Muscle of back (tissue), 13 donors: ENCODE measurements around the gene CAT. TPM values are rescaled to one million over a fixed set of nuclear protein-coding genes. Genes with fewer than 3 reads are reported as not detected.

Experiments used
- DNase-seq, 3 donors: peaks; one replicate each; pipeline versions ENCODE4 v3.0.0 to v3.0.0-alpha.2; 2013
- long read RNA-seq, 9 donors: transcript quantifications; one replicate each; lab custom pipeline, GENCODE V29; 2026
- polyA plus RNA-seq, 10 donors: library from polyadenylated mRNA; unstranded; fragments of 120-200 nt; gene quantifications; one replicate each; pipeline ENCODE4 v1.2.1, GENCODE V29; 2013; ENCODE audit not compliant: insufficient read length in 10 of 10

Gene CAT
- 10 to 100 TPM; 53.2 to 93.6 (median 66.2) TPM for polyA plus RNA-seq
- long read RNA-seq, donor 1, transcript CAT-201 (13 exons, 2,302 nt), result major isoform, 18 of 19 reads
- long read RNA-seq, donor 1, partial matches to known transcripts, result 0 of 19 reads
- long read RNA-seq, donor 1, other reads (novel, unspliced or antisense), result 0 of 19 reads
- long read RNA-seq, donor 2, transcript CAT-201 (13 exons, 2,302 nt), result major isoform, 13 of 19 reads
- long read RNA-seq, donor 2, partial matches to known transcripts, result 5 of 19 reads
- long read RNA-seq, donor 2, other reads (novel, unspliced or antisense), result 0 of 19 reads
- long read RNA-seq, donor 3, result 0 reads
- long read RNA-seq, donor 4, transcript CAT-201 (13 exons, 2,302 nt), result major isoform, 12 of 21 reads
- long read RNA-seq, donor 4, partial matches to known transcripts, result 7 of 21 reads
- long read RNA-seq, donor 4, other reads (novel, unspliced or antisense), result 0 of 21 reads
- long read RNA-seq, donor 5, transcript CAT-201 (13 exons, 2,302 nt), result major isoform, 15 of 15 reads
- long read RNA-seq, donor 5, partial matches to known transcripts, result 0 of 15 reads
- long read RNA-seq, donor 5, other reads (novel, unspliced or antisense), result 0 of 15 reads
- long read RNA-seq, donor 6, transcript CAT-201 (13 exons, 2,302 nt), result major isoform, 19 of 25 reads
- long read RNA-seq, donor 6, partial matches to known transcripts, result 5 of 25 reads
- long read RNA-seq, donor 6, other reads (novel, unspliced or antisense), result 0 of 25 reads
- long read RNA-seq, donor 7, transcript CAT-201 (13 exons, 2,302 nt), result major isoform, 6 of 13 reads
- long read RNA-seq, donor 7, partial matches to known transcripts, result 6 of 13 reads
- long read RNA-seq, donor 7, other reads (novel, unspliced or antisense), result 0 of 13 reads
- long read RNA-seq, donor 8, transcript CAT-201 (13 exons, 2,302 nt), result major isoform, 6 of 7 reads
- long read RNA-seq, donor 8, partial matches to known transcripts, result 0 of 7 reads
- long read RNA-seq, donor 8, other reads (novel, unspliced or antisense), result 0 of 7 reads
- long read RNA-seq, donor 9, partial matches to known transcripts, result 0 of 5 reads
- long read RNA-seq, donor 9, other reads (novel, unspliced or antisense), result 0 of 5 reads

DNA sequence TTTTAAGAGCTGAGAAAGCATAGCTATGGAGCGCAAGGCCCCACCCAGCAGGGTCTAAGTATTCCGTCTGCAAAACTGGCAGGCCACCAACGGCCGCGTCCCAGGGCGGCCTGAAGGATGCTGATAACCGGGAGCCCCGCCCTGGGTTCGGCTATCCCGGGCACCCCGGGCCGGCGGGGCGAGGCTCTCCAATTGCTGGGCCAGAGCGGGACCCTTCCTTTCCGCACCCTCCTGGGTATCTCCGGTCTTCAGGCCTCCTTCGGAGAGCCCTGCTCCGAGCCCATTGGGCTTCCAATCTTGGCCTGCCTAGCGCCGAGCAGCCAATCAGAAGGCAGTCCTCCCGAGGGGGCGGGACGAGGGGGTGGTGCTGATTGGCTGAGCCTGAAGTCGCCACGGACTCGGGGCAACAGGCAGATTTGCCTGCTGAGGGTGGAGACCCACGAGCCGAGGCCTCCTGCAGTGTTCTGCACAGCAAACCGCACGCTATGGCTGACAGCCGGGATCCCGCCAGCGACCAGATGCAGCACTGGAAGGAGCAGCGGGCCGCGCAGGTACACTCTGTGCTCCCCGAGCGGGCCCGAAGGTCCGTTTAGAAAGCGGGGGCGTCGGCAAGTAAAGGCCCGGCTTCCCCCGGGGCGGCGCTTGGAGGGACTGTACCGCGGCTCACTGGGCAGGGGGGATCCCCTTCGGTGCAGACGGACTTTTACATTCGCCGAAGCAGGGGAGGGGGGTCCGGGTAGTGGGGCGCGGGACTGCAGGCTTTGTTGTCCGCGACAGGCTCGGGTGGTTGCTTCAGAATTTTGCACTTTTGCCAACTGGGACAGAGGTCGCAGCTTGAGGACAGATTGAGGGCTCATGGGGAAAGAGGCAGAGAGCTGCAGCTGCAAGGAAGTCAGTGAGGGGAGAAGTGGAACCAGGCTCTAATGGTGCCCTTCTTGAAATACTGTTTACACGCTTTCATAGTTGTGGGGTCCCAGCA lies at the start of gene CAT:
Gene CAT, plus strand, starts transcription at position 406 of the 979 bp plus-strand sequence. Its CDS starts 80 bp downstream, at position 486.
- peak; percentile 97 to 99 (median 97) for DNase-seq

DNA sequence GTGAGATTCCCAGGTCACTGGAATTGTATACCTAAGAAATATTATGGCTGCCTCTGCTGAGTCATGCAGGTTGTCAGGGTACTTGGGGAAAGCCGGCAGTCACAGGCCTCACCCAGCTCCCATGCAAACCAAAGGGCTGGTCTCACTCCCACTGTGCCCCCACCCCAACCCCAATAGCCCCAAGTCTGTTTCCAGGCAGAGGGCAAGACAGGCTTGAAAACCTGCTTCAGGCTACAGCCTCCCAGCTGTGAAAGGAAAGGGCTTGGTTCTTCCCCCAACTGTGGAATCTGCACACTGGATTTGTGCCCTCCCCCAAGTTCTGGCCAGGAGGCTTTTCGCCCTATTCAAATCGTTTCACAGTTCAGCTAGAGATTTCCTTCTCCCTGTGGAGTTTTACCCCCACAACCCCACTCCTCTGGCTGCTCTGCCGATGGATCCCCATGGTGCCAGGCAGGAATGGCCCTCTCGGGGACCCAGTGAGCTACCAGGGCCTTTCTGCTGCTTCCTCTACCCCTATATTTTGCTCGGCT lies 43.9 kb upstream of the CAT start:
- no peak for DNase-seq

DNA sequence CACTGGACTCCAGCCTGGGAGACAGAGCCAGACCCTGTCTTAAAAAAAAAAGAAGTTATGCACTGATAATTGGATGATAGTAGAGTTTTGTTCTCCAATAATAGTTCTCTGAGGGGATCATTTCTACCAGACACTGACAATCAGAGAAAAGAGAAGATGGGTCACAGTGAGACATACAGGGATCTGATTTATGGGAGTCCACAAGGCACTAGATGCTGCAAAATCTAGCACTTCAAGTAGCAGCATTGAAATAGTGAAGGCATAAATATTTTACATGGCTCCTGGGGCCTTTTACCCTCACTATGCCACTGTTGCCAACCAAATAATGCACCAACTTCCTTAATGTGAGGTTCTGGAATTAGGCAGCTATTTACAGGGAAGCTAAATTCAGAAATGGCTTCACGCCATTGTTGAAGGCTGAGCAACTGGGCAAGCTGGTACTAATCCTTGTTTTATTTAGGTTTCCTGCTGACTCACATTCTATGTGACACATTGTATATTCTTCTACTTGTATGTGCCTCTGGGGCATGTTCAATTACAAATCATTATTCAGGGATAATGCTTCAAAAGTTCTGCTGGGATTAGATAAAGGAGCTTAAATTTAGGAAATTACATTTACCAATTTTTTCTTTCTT lies 42.7 kb upstream of the CAT start:
- DNase-seq, result peak in 2 of 3 donors; percentile 7 to 21

DNA sequence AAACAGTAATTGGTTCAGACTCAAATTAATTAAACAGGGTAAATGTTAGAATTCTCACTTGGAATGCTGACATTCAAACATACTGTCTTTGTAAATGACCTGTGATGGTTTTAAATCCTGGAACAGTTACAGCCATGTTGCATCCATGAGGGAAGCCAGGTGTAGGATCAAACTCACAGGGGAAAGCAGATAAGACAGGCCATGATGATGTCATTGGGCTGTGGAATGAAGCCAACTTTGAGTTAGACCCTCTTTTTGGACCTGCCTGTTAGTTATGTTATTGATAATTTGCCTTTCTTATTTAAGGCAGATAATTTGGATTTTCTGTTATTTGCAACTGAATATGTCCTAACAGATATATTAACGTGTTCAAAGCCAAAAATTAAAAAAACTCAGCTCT lies 41.6 kb upstream of the CAT start:
- no peak for DNase-seq

DNA sequence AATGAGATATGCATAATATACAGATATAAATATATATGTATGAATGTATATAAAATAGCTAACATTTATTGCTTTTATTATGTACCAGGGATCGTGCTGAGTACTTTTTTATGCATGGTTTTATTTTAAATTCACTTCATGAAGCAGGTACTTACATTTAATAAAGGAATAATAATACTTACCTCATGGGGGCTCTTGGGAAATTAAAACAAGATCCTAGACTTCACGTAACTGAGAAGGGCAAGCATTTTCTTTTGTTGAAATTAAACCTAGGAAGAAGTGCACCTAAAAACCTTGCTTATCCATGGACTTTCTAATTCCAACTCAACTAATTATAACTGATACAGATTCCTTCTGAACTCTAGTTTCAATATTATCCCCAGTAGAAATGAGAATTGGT lies 40.9 kb upstream of the CAT start:
- DNase-seq, result no peak

DNA sequence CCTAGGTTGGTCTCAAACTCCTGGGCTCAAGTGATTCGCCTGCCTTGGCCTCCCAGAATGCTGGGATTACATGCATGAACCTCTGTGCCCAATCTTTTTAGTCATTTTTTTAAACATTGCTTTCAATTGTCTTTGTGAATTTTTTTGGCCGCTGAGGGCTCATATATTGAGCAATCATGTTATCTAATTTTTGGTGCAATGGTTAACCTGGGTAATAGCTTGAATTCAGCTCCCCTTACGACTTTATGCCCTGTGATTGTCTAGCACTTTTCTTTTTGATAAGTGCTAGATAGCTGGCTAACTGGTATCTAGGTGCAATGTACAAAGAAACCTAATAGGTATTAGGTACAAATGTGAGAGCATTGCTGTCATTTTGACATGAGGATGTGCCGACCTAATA lies 35.3 kb upstream of the CAT start:
- DNase-seq, result no peak

DNA sequence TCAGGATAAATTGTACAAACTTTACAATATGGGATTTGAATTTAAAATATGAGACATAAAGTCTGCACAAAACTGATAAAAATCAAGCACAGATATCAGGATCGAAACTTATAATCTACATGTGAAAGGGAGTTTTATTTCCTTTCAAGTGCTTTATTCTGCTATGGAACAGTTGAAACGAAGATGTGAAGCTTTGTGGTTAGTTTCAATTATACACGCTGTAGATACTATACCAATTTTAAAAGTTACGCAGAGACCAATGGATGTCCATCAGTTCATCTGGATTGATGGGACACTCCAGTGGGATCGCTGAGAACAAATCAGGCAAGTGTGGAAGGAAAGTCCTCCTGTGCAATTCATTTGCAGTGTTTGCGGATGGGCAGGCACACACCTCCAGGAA lies 34.5 kb upstream of the CAT start:
- no peak for DNase-seq

DNA sequence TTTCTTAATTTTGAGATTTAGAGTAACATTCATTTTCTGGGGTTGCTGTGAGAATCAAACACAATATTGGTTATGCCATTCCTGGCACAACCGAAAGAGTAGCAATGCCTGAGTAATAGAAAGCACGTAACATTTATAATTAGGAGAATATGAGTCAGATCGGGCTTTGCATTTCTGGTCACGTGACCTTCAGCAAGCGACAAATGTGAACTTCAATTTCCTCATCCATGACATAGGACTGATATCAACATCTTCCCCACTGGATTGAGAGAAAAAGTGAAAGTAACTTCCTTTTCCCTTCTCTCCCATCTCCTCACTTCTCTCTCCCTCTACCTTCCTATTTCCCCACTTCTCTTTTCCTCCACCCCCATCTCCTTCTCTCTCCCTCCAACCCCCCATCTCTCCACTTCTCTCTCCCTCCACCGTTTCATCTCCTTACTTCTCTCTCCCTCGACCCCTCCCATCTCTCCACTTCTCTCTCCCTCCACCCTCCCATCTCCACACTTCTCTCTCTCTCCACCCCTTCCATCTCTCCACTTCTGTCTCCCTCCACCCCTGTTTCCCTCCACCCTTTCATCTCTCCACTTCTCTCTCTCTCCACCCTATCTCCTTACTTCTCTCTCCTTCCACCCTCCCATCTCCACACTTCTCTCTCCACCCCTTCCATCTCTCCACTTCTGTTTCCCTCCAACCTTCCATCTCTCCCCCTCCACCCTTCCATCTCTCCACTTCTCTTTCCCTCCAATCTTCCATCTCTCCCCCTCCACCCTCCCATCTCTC lies 33.5 kb upstream of the CAT start:
- no peak for DNase-seq

DNA sequence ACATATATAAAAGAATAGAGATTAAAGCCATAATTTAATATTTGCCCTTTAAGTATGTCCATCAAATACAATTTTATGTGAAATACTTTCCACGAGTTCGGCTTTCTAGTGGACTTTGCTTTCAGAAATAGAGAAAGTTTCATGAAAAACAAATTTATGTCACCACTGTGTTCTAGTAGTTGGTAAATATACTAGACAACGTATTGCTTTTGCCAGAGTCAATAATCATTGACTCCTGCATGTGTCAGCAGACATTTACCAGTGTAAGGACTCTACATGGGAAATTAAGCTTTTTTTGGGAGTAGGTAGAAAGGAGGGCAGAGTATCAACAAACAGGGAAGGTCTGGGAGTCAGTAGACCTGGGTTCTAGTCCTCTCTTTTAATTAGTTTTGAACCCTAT lies 32.3 kb upstream of the CAT start:
- DNase-seq, result no peak

DNA sequence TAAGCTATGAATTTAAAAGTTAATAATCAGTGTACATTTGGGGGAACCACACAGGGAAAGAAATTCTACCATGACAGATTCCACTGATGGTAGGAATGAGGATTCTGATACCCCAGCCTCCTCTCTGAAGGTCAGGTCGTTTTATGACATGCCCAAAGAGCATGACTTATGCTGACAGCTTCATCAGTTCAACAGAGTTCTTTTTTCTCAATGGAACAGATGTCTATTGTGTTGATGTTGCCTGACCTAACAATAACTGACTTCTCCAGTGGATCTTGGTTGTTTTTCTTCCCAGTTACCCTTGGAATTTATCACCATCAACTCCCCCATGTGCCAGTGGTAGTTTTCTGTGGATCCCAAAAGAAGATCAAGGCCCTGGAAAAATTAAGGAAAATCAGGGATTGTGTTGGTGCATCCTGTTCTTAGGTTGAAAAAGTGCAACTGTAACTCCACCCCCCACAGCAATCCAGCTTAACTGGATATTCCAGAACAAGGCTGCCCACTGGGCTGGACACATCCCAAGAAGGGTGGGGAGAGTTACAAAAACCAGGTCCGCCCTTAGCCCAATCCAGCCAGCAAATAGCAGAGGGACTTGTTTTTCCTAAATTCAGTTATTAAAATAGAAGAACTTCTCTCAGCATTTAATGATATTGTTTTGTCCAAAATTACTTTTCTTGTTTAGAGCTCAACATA lies 31.5 kb upstream of the CAT start:
- no peak for DNase-seq

DNA sequence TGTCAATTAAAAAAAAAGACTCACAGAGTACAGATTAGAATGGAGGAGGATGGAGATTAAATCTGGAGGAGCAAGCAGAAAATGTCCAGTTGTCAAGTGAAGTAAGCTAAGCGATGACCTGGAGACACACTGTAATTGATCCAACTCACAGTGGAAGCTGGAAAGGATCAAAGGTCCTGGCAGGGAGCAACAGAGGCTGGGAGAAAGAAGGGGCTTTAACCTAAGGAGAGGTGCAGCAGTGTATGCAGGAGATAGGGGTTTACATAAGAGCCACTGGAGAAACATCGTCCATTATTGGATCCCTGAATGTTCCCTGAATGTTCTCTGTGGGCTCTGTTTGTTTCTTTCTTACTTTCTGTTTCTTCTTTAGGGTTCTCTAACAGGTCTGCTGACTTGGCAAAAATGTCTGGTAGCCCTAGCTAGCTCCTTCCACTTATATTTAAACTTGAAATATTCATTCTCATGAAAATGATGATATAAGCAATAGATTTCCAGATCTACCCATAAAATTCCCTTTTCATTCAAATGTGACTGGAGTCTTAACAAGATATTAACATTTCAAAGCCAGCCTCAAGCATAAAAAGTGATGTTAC lies 30.1 kb upstream of the CAT start:
- no peak for DNase-seq

DNA sequence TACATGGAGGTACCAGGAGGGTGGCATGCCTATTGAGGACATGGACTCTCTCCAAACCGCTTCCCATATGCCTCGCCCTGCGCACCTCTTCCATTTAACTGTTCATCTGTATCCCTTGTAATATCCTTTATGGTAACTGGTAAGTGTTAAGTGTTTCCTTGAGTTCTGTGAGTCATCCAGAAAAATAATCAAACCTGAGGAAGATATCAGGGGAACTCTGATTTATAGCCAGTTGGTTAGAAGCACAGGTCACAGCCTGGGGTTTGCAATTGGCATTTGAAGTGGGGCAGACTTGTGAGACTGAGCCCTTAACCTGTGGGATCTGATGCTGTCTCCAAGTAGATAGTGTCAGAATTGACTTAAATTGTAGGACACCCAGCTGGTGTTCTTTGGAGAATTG lies 27.6 kb upstream of the CAT start:
- no peak for DNase-seq

DNA sequence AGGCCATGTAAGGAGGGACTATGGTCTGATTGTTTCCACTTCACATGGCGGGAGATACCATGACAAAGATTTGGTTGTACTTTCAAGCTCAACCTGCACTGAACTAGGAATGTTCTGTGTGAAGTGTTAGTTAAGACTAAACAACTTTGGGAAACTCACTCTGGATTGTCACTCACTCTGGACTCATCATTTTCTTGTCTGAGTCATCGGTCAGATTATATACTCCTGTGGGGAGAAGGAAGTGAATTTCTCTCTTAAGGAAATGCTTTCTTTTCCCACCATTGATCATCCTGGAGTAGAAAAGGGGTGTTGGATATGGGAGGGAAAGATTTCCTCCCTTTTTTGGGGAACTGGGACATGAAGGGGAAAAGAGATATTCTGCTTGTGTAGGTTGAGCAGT lies 26.9 kb upstream of the CAT start:
- no peak for DNase-seq

DNA sequence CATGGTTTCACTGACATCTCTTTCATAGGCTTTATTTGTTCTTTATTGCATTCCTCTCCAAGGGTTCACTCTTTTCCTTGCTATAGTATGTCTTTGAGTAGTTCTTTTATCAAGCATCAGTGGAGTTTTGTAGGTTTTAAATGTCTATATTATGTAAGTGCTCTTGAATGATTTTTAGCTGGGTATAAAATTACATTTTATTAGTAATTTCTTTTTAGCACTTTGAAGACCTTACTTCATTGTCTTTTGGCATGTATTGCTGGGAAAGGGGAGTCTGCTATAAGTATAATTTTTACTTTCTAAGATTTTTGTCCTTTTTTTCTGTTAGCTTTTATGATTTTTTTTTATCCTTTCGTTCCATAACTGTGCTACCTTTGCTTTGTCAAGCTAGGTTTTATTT lies 25.5 kb upstream of the CAT start:
- DNase-seq, result no peak

DNA sequence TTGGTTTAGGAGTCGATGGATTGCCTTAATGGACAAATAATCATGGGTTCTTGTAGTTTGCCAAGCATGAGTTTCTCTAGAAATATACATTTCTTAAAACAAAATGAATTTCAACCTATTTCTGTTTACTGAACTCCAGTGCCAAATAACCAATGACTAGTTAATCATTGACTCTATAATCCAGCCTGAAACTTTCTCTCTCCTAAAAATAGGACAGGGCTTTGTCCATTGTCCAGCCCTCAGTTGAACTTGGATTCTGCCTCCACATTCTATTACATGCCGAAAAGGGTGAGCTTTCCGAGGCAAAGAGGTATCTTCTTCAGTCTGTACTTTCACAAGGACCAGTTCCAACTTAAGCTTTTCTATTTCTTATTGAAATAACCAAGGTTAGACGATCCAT lies 23.2 kb upstream of the CAT start:
- DNase-seq, result no peak

DNA sequence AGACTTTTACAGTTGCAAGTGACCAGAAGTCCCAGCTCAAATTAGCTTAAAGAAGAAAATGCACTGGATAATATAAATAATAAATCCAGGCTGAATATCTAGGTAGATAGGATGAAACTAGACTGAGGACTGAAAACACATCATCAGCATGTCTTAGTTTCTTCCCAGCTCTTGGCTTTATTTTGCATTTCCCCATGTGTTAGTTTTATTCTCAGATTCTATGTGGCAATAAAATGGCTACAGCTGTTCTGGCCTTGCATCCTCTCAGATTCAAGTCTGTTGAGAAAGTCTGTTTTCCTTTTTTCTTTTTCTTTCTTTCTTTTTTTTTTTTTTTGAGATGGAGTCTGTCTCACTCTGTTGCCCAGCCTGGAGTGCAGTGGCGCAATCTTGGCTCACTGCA lies 22.6 kb upstream of the CAT start:
- peak in 1 of 3 donors; percentile 22 for DNase-seq

DNA sequence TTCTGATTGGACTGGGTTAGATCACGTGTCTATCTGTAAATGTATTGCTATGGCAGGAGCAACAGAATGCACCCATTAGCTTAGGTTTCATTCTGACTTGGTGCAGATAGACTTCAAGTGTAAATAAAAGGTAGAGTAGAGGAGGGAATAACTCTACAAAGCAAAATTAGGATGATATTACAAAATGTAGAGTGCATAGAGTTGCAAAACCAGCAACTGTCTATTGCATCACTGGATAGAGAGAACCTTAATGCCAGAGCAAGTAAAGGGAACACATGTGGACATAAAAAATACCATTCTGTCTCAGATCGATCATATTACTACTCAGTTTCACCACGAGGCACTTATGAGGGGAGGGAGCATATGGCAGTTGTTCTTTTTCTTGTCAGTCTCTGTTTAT lies 22.0 kb upstream of the CAT start:
- no peak for DNase-seq

DNA sequence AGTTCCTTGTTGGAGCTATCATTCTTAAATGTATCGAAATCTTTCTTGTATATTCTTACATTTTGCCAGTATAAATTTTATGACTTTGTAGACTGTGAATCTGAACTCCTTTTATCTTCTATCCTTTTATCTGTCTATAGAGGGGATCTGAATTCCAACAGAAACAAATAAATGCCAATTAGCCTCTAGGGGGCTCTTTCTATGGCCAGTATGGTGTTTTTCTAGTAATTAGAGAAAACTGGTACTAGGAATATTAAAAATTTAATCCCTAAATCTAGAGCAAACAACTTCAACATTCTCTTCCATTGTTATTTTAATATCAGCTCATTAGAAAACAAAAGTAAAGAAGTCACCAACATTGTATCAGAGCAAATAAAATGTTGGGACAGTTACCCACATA lies 21.5 kb upstream of the CAT start:
- DNase-seq, result no peak

DNA sequence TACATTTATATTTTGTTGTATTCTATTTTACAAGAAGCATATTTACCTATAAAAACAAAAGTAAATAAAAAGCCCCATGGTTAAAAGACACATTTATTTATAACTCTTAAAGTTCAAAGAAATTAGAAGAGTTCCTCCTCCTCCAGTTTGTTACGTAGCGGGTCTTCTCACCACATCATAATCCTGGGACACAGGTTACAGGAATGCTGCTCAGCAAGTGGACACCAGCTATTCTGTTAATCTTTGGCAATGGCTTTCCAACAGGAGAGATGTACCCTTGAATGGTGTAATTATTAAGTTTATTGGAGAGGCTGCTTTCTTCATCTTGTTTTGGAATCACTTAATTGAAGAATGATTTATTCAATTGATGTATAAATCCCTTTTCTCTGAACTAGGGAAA lies 19.6 kb upstream of the CAT start:
- no peak for DNase-seq
